GM18909 (cell line): ENCODE results near the gene IL23R.
A peak's percentile ranks its signal among the peaks of the same experiment; 100 is the strongest.
"Not testable (repeated sequence)": the region's sequence is repeated elsewhere in the genome, so short reads cannot be mapped to it uniquely, and the experiment has no call there.

Experiments
- ATAC-seq: cut with Tn5 transposase; IDR thresholded peaks from one replicate; pipeline ENCODE4 v1.9.1; 2021; ENCODE audit warnings: mild to moderate bottlenecking; ENCODE audit not compliant: unreplicated experiment, poor library complexity

The IL23R gene, protein sequence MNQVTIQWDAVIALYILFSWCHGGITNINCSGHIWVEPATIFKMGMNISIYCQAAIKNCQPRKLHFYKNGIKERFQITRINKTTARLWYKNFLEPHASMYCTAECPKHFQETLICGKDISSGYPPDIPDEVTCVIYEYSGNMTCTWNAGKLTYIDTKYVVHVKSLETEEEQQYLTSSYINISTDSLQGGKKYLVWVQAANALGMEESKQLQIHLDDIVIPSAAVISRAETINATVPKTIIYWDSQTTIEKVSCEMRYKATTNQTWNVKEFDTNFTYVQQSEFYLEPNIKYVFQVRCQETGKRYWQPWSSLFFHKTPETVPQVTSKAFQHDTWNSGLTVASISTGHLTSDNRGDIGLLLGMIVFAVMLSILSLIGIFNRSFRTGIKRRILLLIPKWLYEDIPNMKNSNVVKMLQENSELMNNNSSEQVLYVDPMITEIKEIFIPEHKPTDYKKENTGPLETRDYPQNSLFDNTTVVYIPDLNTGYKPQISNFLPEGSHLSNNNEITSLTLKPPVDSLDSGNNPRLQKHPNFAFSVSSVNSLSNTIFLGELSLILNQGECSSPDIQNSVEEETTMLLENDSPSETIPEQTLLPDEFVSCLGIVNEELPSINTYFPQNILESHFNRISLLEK

DNA sequence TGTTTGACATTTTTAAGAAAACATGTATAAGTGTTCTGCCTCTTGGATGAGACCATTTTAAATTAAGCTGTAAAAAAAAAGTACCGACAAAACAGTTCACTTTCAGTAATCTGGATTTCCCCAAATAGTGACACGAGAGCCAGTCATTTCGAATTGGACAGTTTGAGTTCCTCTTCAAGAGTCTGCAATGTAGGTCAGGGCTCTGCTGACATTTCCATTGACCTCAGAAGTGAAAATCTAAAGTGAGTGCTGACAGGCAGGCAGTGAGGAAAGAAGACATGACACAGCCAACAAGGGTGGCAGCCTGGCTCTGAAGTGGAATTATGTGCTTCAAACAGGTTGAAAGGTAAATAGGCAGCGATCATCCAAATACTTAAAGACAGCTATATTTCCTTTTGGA is at the start of gene IL23R:
Gene IL23R, plus strand, starts transcription at position 259 of the 400 bp plus-strand sequence. CDS start 1,667 bp downstream, outside the sequence.
- ATAC-seq, result peak; percentile 88

DNA sequence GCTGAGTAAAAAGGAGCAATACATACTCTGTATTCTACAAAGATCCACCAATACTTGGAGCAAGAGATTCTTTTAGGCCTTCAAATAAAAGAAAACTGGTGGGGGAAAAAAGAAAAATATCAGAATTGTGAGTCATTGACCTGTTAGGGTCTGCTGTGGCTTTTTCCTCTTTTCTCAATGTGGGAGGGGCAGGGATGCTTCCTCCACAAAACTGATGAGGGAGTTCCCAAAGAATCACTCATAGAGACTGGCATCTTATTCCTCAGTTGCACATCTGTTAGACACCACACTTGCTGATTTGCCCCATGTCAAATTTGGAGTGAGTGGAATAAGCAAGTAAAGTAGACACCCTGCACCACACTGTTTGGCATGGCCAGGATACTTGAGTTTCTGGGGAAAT is 48.1 kb upstream of the IL23R start:
- no peak for ATAC-seq

DNA sequence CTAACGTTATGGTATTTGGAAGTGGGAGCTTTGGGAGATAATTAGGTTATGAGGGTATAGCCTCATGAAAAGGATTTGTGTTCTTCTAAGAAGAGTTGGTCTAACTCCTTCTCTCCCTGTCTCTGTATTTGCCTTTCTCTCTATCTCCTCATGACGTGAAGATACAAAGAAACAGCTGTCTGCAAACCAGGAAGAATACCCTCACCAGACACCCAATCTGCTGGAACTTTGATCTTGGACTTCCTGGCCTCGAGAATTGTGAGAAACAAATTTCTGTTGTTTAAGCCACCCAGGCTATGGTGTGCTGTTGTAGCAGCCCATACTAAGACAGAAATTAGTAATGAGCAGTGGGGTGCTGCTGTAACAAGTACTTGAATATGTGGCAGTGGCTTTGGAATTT is 47.6 kb upstream of the IL23R start:
- no peak for ATAC-seq

DNA sequence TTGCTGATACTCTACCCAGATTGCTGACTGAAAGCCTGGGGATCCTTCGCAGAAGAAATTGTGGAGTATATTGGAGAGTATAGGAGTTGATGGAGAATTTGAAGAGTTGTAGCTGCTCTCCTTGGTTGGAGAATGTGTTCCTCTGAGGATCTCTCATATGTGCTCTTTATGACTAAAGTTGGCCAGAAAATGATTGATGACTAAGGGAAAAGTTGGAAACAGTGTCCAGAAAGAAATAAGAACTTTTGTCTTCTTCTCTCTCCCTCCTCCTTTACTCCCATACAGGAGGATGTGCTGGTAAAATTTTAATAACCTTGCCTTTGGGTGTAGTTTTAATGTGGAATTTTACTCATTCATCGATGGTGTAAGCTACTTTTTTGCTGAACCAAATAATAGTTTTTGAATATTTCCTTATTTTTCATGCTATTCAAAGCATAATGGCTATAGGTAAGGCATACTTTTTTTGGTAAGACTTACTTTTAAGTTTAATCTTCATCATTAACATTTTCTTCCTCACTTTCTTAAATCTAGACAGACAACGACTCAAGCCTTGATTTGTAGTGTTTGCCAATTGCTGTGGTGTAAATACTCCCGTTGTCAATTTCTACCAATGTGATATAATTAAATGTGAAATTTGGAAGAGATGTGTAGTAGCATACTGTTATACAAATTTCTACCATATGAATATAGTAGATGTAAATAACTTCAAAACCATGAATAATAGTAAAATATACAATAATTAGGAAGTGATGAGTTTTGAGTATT is 45.2 kb upstream of the IL23R start:
- no peak for ATAC-seq

DNA sequence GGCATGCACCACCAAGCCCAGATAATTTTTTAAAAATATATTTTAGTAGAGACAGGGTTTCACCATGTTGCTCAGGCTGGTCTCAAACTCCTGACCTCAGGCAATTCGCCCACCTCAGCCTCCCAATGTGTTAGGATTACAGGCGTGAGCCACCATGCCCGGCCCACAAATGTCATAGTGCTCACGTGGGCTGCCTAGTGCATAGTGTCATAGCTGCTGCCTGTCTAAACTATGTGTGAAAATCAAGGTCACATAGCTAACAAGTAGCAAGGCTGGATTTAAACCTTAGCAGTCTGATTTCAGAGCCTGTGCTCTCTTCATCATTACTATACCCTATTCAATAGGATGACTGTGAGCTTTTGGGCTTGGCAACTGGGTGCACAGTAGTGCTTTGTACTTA is 41.8 kb upstream of the IL23R start:
- ATAC-seq, result no peak

DNA sequence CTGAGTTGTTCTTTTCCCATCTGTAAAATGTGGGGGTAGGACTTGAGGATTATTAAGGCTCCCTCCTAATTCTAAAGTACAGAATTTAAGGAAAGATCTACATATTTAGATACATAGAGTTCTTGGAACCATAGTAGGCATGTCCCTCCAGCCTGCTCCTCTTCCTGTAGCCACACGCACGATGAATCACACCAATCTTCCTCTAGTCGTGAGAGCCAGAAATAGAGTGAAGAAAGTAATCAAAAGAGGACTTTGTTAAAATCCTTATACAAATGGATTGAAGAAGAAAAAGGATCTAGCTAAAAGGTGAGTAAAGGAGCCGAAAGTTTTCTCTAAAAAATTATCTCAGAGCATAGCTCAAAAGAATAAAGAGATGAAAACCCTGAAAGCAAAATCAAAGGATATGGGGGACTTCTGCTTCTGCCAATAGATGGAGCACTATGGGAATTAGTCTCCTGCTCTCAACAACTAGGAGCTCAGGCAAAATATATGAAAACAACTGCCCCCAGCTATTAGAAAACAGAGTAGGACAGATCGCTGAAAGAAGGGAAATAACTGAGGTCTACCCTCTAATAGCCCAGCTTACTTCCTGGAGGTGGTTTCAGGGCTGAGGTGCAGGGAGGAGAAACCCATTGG is 40.0 kb upstream of the IL23R start:
- ATAC-seq, result no peak

DNA sequence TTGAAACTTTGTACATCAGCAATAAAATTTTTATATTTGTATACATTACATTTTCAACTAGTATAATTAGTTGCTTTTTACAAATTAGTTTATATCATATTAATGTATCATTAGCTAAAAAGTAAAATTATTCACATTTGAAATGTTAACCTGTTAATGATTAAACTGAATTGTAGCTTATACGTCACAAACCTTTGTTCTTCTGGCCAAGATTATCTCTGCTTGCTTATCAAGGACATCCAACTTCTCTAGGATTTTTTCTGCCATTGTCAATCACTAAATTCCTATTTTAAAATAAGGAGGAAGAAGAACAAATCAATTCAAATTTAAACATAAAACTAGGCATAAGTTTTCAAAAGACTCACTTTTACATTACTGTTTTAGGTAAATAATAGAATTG is 39.3 kb upstream of the IL23R start:
- ATAC-seq, result no peak

DNA sequence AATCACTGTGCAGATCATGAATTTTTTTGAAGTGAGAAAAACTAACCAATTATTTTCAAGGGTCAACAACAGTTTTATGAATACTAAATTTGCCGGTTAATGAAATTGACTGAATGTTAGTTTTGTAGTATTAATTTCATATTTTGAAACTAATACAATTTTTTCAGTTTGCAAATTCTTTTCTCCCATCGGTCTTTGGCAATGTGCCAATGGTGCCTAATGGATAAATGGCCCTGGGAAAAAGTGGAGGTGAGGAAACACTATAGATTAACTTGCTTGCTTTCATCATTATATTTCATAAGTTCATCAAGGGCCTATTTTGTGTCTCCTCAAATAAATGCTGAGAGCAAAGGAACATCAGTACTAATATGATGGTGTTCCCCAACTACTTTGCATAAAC is 35.6 kb upstream of the IL23R start:
- ATAC-seq, result no peak

DNA sequence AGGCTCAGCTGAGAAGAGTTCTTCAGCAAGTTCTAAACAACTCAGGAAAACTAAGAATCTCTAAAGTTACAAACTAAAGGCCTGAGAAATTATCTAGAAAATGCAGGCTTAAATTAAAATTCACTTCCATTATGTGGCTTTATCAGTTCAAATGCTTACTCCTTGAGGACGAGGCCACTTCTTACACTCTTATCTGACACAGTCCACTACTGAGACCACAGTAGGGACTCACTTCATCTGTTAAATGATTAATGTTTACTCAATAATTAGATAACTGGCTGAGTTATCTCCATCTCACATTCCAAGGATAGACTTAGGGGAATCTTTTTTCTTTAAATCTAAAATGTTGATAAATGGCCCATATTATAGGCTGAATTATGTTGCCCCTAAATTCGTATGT is 33.1 kb upstream of the IL23R start:
- ATAC-seq, result no peak

DNA sequence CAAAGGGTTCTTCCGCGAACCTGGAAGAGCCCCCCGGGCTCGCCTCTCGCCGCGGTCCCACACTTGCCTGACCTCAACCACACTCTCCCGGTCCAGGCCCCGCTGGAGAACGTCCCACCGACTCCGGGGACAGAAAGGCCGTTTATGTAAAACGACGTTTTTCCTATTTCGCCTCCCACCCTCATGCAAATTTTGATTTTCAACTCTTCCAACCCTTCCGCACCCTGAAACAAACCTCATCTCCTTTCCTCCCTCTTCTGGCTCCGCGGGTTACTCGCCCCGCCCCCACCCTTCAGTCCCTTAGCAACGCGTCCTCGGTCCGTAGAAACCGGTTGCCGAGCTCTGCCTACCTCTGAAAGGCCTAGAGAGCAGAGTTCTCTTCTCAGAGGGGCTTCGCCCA is 31.6 kb upstream of the IL23R start, which contains the start of gene C1orf141:
Gene C1orf141, minus strand, starts transcription at position 276 of the 400 bp plus-strand sequence. CDS start 7,730 bp downstream, outside the sequence.
- no peak for ATAC-seq

DNA sequence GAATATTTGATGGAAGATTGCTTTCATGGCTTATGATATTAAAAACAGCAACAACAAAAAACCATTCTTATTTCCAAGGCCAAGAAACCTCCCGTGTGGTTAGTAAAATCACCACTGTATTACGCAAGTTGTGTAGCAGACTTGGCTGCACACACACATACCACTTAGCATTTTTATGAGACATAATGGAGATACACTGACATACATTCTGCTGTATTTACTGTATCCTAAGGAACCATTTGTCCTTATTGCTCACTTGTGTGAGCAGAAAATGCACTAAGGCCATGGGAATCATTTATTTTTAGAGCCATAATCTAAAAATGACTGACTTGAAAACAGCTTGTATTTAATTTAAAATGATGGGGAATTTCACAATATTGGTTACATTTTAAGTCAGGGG is 30.9 kb upstream of the IL23R start:
- no peak for ATAC-seq

DNA sequence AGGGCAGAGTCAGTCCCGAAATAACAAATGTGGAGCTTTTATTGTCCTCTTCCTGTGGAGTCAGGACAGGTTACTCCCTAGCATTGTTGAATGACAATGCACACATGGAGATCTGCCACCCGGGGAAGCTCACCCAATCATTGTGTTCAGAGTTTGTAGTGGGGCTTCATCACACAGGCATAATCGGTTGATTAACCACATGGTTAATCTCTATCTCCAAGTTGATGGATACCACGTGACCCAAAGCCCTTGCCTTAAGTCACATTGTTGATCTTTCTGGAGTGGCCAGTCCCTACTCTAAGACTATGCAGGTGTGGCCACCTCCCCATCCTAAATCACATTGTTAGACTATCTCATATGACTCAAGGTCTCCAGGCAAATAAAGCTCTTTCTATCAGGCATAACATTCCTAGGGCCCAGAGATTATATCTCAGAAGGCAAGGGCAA is 28.9 kb upstream of the IL23R start:
- ATAC-seq, result no peak

DNA sequence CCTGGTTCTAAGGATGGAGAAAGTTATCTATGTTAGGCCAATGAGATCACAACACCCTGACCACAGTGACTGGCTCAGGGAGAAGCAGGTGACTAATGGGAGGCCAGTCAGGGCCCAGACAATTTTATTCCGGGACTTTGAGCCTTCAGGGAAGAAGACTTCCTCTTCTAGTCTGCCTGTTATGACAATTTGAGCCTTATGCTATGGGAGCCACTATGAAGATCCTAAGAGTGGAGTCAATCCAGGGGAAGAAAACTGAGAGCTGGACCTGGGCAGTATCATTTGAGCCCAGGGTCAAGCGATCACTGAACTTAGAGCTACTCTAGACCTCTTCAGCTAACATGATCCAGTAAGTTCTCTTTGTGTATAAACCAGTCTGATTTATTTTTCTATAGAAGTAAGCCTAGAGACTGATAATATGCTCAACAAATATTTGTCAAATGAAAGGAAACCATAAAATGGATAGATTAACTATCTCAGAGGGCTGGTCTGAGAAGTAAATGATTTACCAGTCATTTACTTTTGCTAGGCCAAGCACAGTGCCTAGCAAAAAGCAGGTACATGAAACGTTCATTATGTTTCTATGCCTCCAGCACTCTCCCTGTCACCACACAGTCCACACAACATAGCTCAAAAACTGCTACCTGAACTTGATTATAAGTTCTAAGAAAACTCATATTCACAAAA is 27.3 kb upstream of the IL23R start:
- ATAC-seq, result no peak

DNA sequence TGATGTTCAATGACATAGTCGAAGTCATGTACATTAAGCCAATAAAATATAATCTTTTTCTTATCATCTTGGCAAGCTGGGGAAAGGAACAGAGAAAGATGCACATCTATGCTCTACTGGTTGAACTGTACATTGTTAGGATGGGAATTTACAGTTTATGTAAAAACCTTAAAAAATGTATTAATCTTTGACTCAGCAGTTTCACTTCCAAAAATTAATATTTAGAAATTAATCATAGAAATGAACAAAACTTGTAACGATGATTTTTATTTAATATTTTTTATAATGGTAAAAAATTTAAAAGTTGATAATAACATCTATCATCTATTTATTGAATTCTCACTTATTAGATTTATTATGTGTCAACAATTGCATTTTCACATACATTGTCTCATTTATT is 25.8 kb upstream of the IL23R start:
- ATAC-seq, result no peak

DNA sequence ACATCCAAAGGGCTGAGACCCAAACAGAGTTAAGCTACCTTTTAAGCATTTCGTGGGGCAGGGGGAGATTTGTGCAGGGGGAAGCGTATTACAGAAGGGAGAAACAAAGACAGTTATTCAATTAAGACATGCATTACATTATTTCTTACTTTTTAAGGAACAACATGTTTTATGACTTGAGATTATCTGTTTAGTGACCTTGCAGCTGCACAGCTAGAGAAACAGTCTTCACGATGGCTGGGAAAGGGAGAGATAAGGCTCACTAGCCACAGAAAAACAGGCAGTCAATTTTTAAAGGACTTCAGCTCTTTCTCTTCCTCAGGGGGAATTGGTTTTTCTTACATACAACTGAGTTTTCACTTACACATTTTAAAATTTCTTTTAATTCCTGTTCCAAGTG is 24.4 kb upstream of the IL23R start:
- not testable (repeated sequence) for ATAC-seq

DNA sequence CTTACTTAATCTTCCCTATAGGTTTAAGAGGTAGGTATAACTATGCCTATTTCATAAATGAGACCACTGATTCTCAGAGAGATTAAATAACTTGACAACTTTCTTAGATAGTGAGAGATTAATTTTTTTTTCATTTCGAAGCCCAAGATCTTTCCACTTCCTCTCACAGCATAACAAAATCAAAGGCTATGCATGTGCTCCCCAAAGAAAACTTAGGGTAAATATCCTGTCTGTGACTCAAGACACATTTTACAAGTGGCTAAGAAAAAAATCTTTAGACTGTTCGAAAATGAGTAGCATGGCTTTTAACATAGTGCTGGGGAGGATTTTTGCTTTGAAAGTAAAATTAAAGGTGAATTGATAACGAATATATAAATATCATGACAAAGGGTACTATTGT is 23.3 kb upstream of the IL23R start:
- no peak for ATAC-seq

DNA sequence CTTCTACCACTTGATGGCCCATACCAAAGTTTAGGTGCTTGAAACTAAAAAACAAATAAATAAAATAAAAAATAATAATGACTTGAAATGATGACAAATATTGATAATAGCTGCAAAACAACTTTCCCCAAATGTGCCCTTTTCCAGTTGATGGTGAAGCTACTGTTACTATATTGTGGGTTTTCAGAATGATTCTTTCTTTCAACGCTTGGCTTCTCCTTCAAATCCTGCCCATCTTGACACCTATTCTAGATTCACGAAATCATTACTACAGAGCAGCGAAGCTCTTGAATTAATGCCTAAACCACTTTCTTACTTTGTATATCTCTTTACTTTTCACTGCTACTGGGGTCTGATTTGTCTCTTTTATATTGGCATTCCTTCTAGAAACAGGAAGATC is 22.3 kb upstream of the IL23R start:
- ATAC-seq, result no peak

DNA sequence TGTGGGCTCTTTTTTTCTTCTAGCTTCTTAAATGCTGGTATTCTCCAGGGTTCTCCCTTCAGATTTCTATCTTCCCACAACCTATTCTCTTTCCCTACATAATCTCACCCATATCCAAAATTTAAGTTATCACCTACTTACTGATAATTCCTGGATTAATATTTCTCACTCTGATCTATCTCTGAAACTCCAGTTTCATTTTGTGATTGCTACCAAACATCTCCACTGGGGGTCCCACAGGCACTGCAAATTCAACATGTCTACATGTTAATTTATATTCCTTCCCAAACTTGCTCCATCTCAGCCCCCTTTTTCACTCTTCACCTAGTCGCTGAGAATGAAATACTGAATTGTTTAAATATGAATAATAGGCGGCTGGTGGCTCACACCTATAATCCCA is 21.6 kb upstream of the IL23R start:
- ATAC-seq, result peak; percentile 50

DNA sequence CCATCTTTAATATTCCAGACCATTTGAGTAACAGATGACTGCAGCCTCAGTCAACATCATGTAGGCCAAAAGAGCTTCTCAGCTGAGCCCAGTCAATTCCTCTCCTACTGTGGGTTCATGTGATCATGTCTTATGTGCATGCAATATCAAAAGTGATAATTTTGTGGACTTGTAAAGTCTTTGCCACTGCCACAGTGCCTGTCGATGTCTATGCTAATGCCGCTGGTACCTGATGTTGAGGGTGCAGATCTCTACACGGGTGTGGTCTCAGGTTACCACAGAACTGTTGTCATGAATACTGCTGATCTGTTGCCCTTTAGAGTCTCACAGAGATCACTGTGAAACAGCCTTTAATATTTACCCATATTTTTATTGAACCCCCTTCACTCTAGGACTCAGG is 20.2 kb upstream of the IL23R start:
- ATAC-seq, result no peak

DNA sequence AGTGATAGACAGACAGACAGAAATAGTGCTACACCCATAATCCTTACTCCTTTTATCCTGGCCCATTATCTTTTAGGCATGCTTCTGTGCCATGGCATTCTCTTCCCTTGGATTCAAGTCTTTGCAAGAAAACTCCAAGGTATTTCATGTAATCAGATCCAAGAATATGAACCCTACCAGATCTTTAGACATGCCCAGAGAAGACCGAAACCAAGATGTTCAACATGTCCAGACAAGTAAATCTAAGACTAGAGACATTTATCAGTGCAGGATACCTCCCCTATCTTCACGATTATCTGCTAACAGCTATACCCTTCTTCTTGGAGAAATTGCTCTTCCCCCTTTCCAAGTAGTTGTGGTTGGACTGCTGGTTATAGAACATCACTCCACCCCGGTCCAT is 19.7 kb upstream of the IL23R start:
- no peak for ATAC-seq
